Measurements from ENCODE around the gene CSMD2. TPM values are rescaled to one million over a fixed set of nuclear protein-coding genes. Genes with fewer than 3 reads are reported as not detected.

Gene CSMD2
- total RNA-seq, 2 donors from 2014 or later: 2.8 to 3.0 TPM

DNA sequence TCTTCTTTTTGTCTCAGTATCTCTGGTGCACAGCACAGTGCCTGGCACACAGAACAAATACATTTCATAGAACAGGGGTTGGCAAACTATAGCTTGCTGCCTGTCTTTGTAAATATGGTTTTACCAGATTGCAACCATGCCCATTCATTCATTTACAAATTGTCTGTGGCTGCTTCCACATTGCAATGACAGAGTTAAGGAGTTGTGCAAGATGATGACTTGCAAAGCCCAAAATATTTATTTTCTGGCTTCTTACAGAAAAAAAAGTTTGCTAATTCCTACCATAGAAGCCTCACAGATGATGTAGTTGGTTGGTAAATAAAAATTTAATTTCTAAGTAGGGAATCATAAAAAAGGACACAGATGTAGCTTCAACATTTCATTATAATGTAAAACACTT is 312.3 kb downstream of the CSMD2 start:
- ATAC-seq (ENCODE audit: insufficient number of reproducible peaks, low FRiP score, low read depth) (no peak), DNase-seq (ENCODE audit: low spot score) (no peak)
- no peak overlapping the region for H3K4me3 ChIP-seq
- TF ChIP-seq, protein P1, sequence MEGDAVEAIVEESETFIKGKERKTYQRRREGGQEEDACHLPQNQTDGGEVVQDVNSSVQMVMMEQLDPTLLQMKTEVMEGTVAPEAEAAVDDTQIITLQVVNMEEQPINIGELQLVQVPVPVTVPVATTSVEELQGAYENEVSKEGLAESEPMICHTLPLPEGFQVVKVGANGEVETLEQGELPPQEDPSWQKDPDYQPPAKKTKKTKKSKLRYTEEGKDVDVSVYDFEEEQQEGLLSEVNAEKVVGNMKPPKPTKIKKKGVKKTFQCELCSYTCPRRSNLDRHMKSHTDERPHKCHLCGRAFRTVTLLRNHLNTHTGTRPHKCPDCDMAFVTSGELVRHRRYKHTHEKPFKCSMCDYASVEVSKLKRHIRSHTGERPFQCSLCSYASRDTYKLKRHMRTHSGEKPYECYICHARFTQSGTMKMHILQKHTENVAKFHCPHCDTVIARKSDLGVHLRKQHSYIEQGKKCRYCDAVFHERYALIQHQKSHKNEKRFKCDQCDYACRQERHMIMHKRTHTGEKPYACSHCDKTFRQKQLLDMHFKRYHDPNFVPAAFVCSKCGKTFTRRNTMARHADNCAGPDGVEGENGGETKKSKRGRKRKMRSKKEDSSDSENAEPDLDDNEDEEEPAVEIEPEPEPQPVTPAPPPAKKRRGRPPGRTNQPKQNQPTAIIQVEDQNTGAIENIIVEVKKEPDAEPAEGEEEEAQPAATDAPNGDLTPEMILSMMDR (IDR thresholded peaks at IDR 0.05): no peak
- H3K4me1 ChIP-seq (ENCODE audit: control insufficient read depth in 1 of 2, low read depth in 2 of 2): no peaks in the 10 kb centered on the region
- H3K36me3 ChIP-seq: no peaks in the 10 kb centered on the region
- no peak overlapping the region for H3K27ac ChIP-seq
- no peaks in the 10 kb centered on the region for H3K9me3 ChIP-seq
- no peaks in the 10 kb centered on the region for H3K27me3 ChIP-seq (replicated peaks; ENCODE audit: insufficient read depth)

DNA sequence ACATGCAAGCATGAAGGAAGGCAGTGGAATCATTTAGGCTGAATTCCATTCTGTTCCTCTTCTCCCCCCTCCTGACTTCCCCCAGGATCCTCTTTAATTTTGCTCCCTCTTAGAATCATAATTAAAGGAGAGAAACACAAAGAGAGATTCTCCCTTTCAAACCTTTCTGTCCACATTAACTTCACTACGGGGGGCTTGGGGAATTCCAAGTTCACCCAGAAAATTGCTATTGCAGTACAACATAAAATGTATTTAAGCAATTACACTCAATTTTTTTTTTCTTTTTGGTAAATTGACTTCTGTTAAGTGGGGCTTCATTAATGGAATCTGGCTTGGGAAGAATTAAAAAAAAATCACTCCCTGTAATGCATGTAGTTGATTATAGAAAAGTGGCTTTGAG is 314.5 kb downstream of the CSMD2 start:
- no peak overlapping the region for H3K27ac ChIP-seq
- no peaks in the 10 kb centered on the region for H3K9me3 ChIP-seq
- H3K36me3 ChIP-seq: no peaks in the 10 kb centered on the region
- no peaks in the 10 kb centered on the region for H3K27me3 ChIP-seq (replicated peaks; ENCODE audit: insufficient read depth)
- no peak for DNase-seq (ENCODE audit: low spot score)
- no peak overlapping the region for H3K4me3 ChIP-seq
- TF ChIP-seq, protein P1 (IDR thresholded peaks at IDR 0.05): no peak
- no peaks in the 10 kb centered on the region for H3K4me1 ChIP-seq (ENCODE audit: control insufficient read depth in 1 of 2, low read depth in 2 of 2)
- ATAC-seq (ENCODE audit: insufficient number of reproducible peaks, low FRiP score, low read depth): no peak

DNA sequence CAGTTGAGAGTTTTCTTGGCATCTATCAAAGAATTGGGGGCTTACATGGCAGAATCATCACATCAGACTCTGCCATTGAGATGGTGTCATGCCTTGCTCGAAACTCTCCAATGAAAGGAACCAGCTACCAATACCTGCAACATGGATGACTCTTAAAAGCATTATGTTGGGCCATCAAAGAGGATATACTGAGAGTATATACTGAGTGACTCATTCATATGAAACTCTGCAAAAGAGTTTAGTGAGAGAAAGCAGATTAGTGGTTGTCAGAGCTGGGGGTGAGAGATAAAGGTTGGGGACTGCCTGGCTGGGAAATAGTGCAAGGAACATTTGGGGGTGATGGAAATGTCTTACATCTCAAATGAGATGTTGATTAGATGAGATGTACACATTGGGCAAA is 315.8 kb downstream of the CSMD2 start:
- H3K9me3 ChIP-seq: no peaks in the 10 kb centered on the region
- no peaks in the 10 kb centered on the region for H3K4me1 ChIP-seq (ENCODE audit: control insufficient read depth in 1 of 2, low read depth in 2 of 2)
- TF ChIP-seq, protein P1 (IDR thresholded peaks at IDR 0.05): no peak
- H3K27me3 ChIP-seq (replicated peaks; ENCODE audit: insufficient read depth): no peaks in the 10 kb centered on the region
- H3K27ac ChIP-seq: no peak overlapping the region
- H3K36me3 ChIP-seq: no peaks in the 10 kb centered on the region
- DNase-seq (ENCODE audit: low spot score) (no peak), ATAC-seq (ENCODE audit: insufficient number of reproducible peaks, low FRiP score, low read depth) (no peak)
- no peak overlapping the region for H3K4me3 ChIP-seq

DNA sequence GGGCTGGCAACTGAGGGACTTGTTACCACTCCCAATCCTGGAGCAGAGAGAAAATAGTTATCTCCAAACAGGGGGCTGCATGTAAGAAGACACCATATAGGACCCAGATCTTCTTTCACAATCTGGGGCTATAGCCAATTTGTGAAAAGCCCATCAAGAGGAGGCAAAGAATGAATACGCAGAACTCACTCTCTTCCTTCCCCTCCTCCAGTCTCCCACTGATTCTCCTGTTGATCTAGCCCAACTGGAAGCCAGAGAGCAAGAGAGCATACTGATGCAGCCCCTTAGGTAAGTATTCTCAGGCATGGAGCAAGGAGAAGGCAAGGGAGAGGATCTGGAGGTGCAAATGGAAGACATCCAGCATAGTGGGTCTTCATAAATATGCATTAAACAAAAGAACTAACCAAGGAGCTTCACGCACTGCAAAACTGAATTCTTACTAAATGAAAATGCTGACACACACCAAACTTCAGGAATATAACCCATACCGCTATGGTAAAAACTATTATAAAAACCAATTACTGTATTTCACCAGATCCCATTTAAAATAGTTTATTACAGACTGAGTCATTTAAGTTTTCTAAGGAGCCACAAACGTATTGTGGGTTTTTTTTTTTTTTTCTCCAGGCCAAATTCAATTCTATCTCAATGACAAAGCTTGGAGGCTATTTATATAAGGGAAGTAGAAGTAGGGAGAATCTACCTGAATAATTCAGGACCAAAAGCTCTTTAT is 316.7 kb downstream of the CSMD2 start:
- TF ChIP-seq, protein P1 (IDR thresholded peaks at IDR 0.05): no peak
- H3K36me3 ChIP-seq: no peaks in the 10 kb centered on the region
- H3K27me3 ChIP-seq (replicated peaks; ENCODE audit: insufficient read depth): no peaks in the 10 kb centered on the region
- no peaks in the 10 kb centered on the region for H3K4me1 ChIP-seq (ENCODE audit: control insufficient read depth in 1 of 2, low read depth in 2 of 2)
- H3K4me3 ChIP-seq: no peak overlapping the region
- no peak for DNase-seq (ENCODE audit: low spot score)
- ATAC-seq (ENCODE audit: insufficient number of reproducible peaks, low FRiP score, low read depth): no peak
- H3K9me3 ChIP-seq: no peaks in the 10 kb centered on the region
- no peak overlapping the region for H3K27ac ChIP-seq

DNA sequence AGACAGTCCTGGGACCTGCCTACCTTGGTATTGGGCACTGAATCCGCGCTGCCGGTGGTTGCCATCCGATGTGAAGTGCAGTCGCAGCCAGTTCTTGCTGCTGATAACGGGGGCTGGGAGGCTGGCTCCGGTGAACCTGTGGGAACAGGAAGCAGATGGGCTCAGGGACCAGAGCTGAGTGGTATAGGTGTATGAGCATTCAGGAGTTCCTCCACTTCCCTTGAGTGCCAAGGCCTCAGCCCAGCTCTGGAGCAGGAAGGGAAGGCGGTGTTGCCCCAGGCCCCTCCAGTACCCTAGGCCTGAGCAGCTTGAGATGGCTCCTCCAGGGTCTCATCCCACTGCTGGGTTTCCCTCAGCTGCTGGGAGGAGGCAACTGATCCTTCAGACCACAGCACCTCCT is 318.2 kb downstream of the CSMD2 start:
- Histone ChIP-seq H3K27ac (no peak overlapping the region), H3K4me1 (ENCODE audit: control insufficient read depth in 1 of 2, low read depth in 2 of 2) (no peaks in the 10 kb centered on the region), H3K4me3 (no peak overlapping the region), H3K36me3 (no peaks in the 10 kb centered on the region), H3K27me3 (replicated peaks; ENCODE audit: insufficient read depth) (no peaks in the 10 kb centered on the region), H3K9me3 (no peaks in the 10 kb centered on the region)
- ATAC-seq (ENCODE audit: insufficient number of reproducible peaks, low FRiP score, low read depth) (no peak), DNase-seq (ENCODE audit: low spot score) (no peak)
- TF ChIP-seq, protein P1 (IDR thresholded peaks at IDR 0.05): no peak

All from thoracic aorta (tissue), 2 donors.